SK-N-SH treated with all-trans-retinoic acid at 6 μM for 48 hours (cell line): Measurements from ENCODE around the gene PXYLP1.

ENCODE experiments used
- ATAC-seq: fragments of 200-7000 bp; cut with Tn5 transposase; 3 replicates; pipeline ENCODE4 v1.9.1; 2020; ENCODE audit warnings: mild to moderate bottlenecking, moderate library complexity
- ARNTL ChIP-seq: fragments of 450-650 bp; formaldehyde crosslinking; IDR thresholded peaks from 2 replicates; pipeline ENCODE4 v1.5.0; 2020; ENCODE audit warnings: low read depth, mild to moderate bottlenecking, moderate library complexity, borderline replicate concordance
- BACH2 ChIP-seq: fragments of 250-450 bp; sonication (Bioruptor Pico); IDR thresholded peaks from 2 replicates; pipeline ENCODE4 v1.9.0; 2021; ENCODE audit warnings: mild to moderate bottlenecking, borderline replicate concordance
- CREB5 ChIP-seq: fragments of 250-450 bp; sonication (Bioruptor Pico); IDR thresholded peaks from 2 replicates; pipeline ENCODE4 v1.5.1; 2020; ENCODE audit warnings: low read depth, mild to moderate bottlenecking, moderate library complexity
- CSDC2 ChIP-seq: fragments of 250-450 bp; sonication (Bioruptor Pico); IDR thresholded peaks from 2 replicates; pipeline ENCODE4 v1.5.0; 2020; ENCODE audit warnings: mild to moderate bottlenecking, moderate library complexity
- CSRNP3 ChIP-seq: fragments of 250-450 bp; sonication (Bioruptor Pico); IDR thresholded peaks from 2 replicates; pipeline ENCODE4 v1.5.1; 2021; ENCODE audit warnings: mild to moderate bottlenecking, moderate library complexity
- ESRRG ChIP-seq: fragments of 250-450 bp; sonication (Bioruptor Pico); IDR thresholded peaks from 2 replicates; pipeline ENCODE4 v1.6.1; 2021; ENCODE audit warnings: mild to moderate bottlenecking
- GLIS3 ChIP-seq: fragments of 250-450 bp; sonication (Bioruptor Pico); IDR thresholded peaks from 2 replicates; pipeline ENCODE4 v1.5.0; 2020; ENCODE audit warnings: mild to moderate bottlenecking, moderate library complexity
- ISL1 ChIP-seq: fragments of 250-450 bp; sonication (Bioruptor Pico); IDR thresholded peaks from 2 replicates; pipeline ENCODE4 v2.1.2; 2022; ENCODE audit warnings: mild to moderate bottlenecking, moderate library complexity
- OSR1 ChIP-seq: fragments of 250-450 bp; sonication (Bioruptor Pico); IDR thresholded peaks from 2 replicates; pipeline ENCODE4 v1.8.0; 2022; ENCODE audit warnings: moderate library complexity, mild to moderate bottlenecking, inconsistent platforms
- PATZ1 ChIP-seq: fragments of 250-450 bp; sonication (Bioruptor Pico); IDR thresholded peaks from 2 replicates; pipeline ENCODE4 v1.8.0; 2020; ENCODE audit warnings: mild to moderate bottlenecking, moderate library complexity, borderline replicate concordance
- POU6F1 ChIP-seq: fragments of 250-450 bp; sonication (Bioruptor Pico); IDR thresholded peaks from 2 replicates; pipeline ENCODE4 v1.8.0; 2021; ENCODE audit warnings: low read depth, mild to moderate bottlenecking, moderate library complexity, borderline replicate concordance
- PPARA ChIP-seq: fragments of 250-450 bp; sonication (Bioruptor Pico); IDR thresholded peaks from 2 replicates; pipeline ENCODE4 v1.5.0; 2020; ENCODE audit warnings: mild to moderate bottlenecking, borderline replicate concordance
- RARB ChIP-seq: fragments of 250-450 bp; sonication (Bioruptor Pico); IDR thresholded peaks from 2 replicates; pipeline ENCODE4 v1.8.0; 2021; ENCODE audit warnings: mild to moderate bottlenecking, moderate library complexity
- SNAI2 ChIP-seq: fragments of 250-450 bp; sonication (Bioruptor Pico); IDR thresholded peaks from 2 replicates; pipeline ENCODE4 v1.5.0; 2020; ENCODE audit warnings: mild to moderate bottlenecking, moderate library complexity
- TCF4 ChIP-seq: fragments of 250-450 bp; sonication (Bioruptor Pico); IDR thresholded peaks from 2 replicates; pipeline ENCODE4 v1.8.0; 2021; ENCODE audit warnings: mild to moderate bottlenecking, moderate library complexity, borderline replicate concordance
- TOX ChIP-seq: fragments of 250-450 bp; sonication (Bioruptor Pico); IDR thresholded peaks from 2 replicates; pipeline ENCODE4 v1.8.0; 2021; ENCODE audit warnings: mild to moderate bottlenecking, moderate library complexity, borderline replicate concordance
- ZC3H10 ChIP-seq: fragments of 250-450 bp; sonication (Bioruptor Pico); IDR thresholded peaks from 2 replicates; pipeline ENCODE4 v1.5.1; 2021; ENCODE audit warnings: mild to moderate bottlenecking, moderate library complexity
- ZFP3 ChIP-seq: fragments of 250-450 bp; sonication (Bioruptor Pico); IDR thresholded peaks from 2 replicates; pipeline ENCODE4 v1.5.0; 2020; ENCODE audit warnings: mild to moderate bottlenecking, moderate library complexity
- ZFP30 ChIP-seq: fragments of 450-650 bp; formaldehyde crosslinking; IDR thresholded peaks from 2 replicates; pipeline ENCODE4 v1.5.0; 2022; ENCODE audit warnings: mild to moderate bottlenecking, moderate library complexity
- ZNF565 ChIP-seq: fragments of 450-650 bp; formaldehyde crosslinking; conservative IDR thresholded peaks from 2 replicates; pipeline ENCODE4 v1.5.0; 2020; ENCODE audit warnings: low read depth, mild to moderate bottlenecking, moderate library complexity
- ZNF70 ChIP-seq: fragments of 450-650 bp; formaldehyde crosslinking; IDR thresholded peaks from 2 replicates; pipeline ENCODE4 v1.5.0; 2020; ENCODE audit warnings: mild to moderate bottlenecking, moderate library complexity
- ZNF8 ChIP-seq: fragments of 450-650 bp; formaldehyde crosslinking; IDR thresholded peaks from 2 replicates; pipeline ENCODE4 v1.5.0; 2020; ENCODE audit warnings: mild to moderate bottlenecking, moderate library complexity

The PXYLP1 gene

GRCh38 chr3:141306276-141306675, 74.7 kb downstream of the PXYLP1 start:
- no peak for ATAC-seq
- TF ChIP-seq SNAI2 (no peak), CSDC2 (CRISPR knock-in tag) (no peak), TCF4 (CRISPR knock-in tag) (no peak), OSR1 (CRISPR knock-in tag) (no peak), TOX (CRISPR knock-in tag) (no peak), CSRNP3 (CRISPR knock-in tag) (no peak), ISL1 (no peak), ZC3H10 (CRISPR knock-in tag) (no peak), RARB (CRISPR knock-in tag) (no peak), ESRRG (no peak), POU6F1 (CRISPR knock-in tag) (no peak), ZNF565 (no peak), ZNF70 (CRISPR knock-in tag) (no peak), PPARA (CRISPR knock-in tag) (no peak)

GRCh38 chr3:141306922-141307321, 75.3 kb downstream of the PXYLP1 start:
- ATAC-seq, result no peak
- TF ChIP-seq OSR1 (CRISPR knock-in tag), result no peak
- TF ChIP-seq ZNF70 (CRISPR knock-in tag), result no peak
- TF ChIP-seq ARNTL (CRISPR knock-in tag), result no peak
- no peak for TF ChIP-seq ZNF565
- TF ChIP-seq ZC3H10 (CRISPR knock-in tag), result no peak
- no peak for TF ChIP-seq ZNF8 (CRISPR knock-in tag)
- no peak for TF ChIP-seq PATZ1 (CRISPR knock-in tag)
- TF ChIP-seq CSRNP3 (CRISPR knock-in tag), result no peak
- TF ChIP-seq GLIS3 (CRISPR knock-in tag), result no peak
- no peak for TF ChIP-seq TCF4 (CRISPR knock-in tag)
- TF ChIP-seq ZFP3 (CRISPR knock-in tag), result no peak
- no peak for TF ChIP-seq BACH2
- TF ChIP-seq PPARA (CRISPR knock-in tag), result no peak
- no peak for TF ChIP-seq CREB5 (CRISPR knock-in tag)
- no peak for TF ChIP-seq ISL1

- no peak for ATAC-seq
- TF ChIP-seq TCF4 (CRISPR knock-in tag) (no peak), ZNF70 (CRISPR knock-in tag) (no peak), ZFP30 (CRISPR knock-in tag) (no peak), ZFP3 (CRISPR knock-in tag) (no peak), CSRNP3 (CRISPR knock-in tag) (no peak), SNAI2 (no peak), OSR1 (CRISPR knock-in tag) (no peak), ISL1 (no peak), PPARA (CRISPR knock-in tag) (no peak), BACH2 (no peak)
Measured at GRCh38 chr3:141307351-141308059, 75.9 kb downstream of the PXYLP1 start.
